SK-N-SH (cell line): ENCODE data around the gene ADAMTSL5.

Experiments
- JUND ChIP-seq: IDR thresholded peaks from 2 replicates; pipeline ENCODE4 v1.4.0; 2012
- MAX ChIP-seq: IDR thresholded peaks from 2 replicates; pipeline ENCODE4 v1.4.0; 2012; ENCODE audit warnings: low read depth
- POLR2AphosphoS5 ChIP-seq: IDR thresholded peaks from 2 replicates; pipeline ENCODE4 v1.6.1; 2012; ENCODE audit warnings: low read depth, low read length
- REST ChIP-seq: IDR thresholded peaks from 2 replicates; pipeline ENCODE4 v1.6.1; 2012; ENCODE audit warnings: mild to moderate bottlenecking, low read depth, low read length, moderate library complexity

- TF ChIP-seq REST (no peak), MAX (no peak), POLR2AphosphoS5 (no peak), JUND (no peak)
Observed at GRCh38 chr19:1514986-1515721, 2.3 kb upstream of the ADAMTSL5 start.
